Measurements from ENCODE around the gene SMS.

The SMS gene

GRCh38 chrX:22033818-22034217 is 93.3 kb downstream of the SMS start:
- no peak for DNase-seq (ENCODE audit: low read depth)
- no peak for TF ChIP-seq CTCF (conservative IDR thresholded peaks at IDR 0.05; ENCODE audit: low read depth, low read length)
- H3K4me3 ChIP-seq (ENCODE audit: low read length): no peak overlapping the region

- DNase-seq (ENCODE audit: low read depth): no peak
- no peak overlapping the region for H3K4me3 ChIP-seq (ENCODE audit: low read length)
- no peak for TF ChIP-seq CTCF (conservative IDR thresholded peaks at IDR 0.05; ENCODE audit: low read depth, low read length)
These were observed 94.7 kb downstream of the SMS start for GRCh38 chrX:22035236-22035635.

- no peak overlapping the region for H3K4me3 ChIP-seq (ENCODE audit: low read length)
- DNase-seq (ENCODE audit: low read depth): no peak
- TF ChIP-seq CTCF (conservative IDR thresholded peaks at IDR 0.05; ENCODE audit: low read depth, low read length): no peak
These were observed 96.7 kb downstream of the SMS start for GRCh38 chrX:22037225-22037624.

- H3K4me3 ChIP-seq (ENCODE audit: low read length): no peak overlapping the region
- DNase-seq (ENCODE audit: low read depth): no peak
- TF ChIP-seq CTCF (conservative IDR thresholded peaks at IDR 0.05; ENCODE audit: low read depth, low read length): no peak
These were observed 97.5 kb downstream of the SMS start for GRCh38 chrX:22037911-22038537.

GRCh38 chrX:22039541-22039940 is 99.0 kb downstream of the SMS start:
- no peak for TF ChIP-seq CTCF (conservative IDR thresholded peaks at IDR 0.05; ENCODE audit: low read depth, low read length)
- no peak overlapping the region for H3K4me3 ChIP-seq (ENCODE audit: low read length)
- DNase-seq (ENCODE audit: low read depth): no peak

GRCh38 chrX:22040184-22040583 is 99.7 kb downstream of the SMS start:
- no peak for DNase-seq (ENCODE audit: low read depth)
- no peak overlapping the region for H3K4me3 ChIP-seq (ENCODE audit: low read length)
- TF ChIP-seq CTCF (conservative IDR thresholded peaks at IDR 0.05; ENCODE audit: low read depth, low read length): no peak

GRCh38 chrX:22041907-22042530 is 101.5 kb downstream of the SMS start:
- DNase-seq (ENCODE audit: low read depth): no peak
- no peak overlapping the region for H3K4me3 ChIP-seq (ENCODE audit: low read length)
- no peak for TF ChIP-seq CTCF (conservative IDR thresholded peaks at IDR 0.05; ENCODE audit: low read depth, low read length)

Data from retinal pigment epithelial cell (primary cell).